Ectodermal cell (in vitro differentiated cells): Measurements from ENCODE around the gene PALD1.

Experiments
- H3K27ac ChIP-seq: 2 replicates; pipeline ENCODE4 v1.7.0; 2013; ENCODE audit warnings: mild to moderate bottlenecking, low read depth, low read length; ENCODE audit not compliant: insufficient read depth, poor library complexity, severe bottlenecking
- H3K27me3 ChIP-seq: 2 replicates; pipeline ENCODE4 v1.7.0; 2013; ENCODE audit warnings: mild to moderate bottlenecking, low read length; ENCODE audit not compliant: insufficient read depth, control insufficient read depth, poor library complexity, severe bottlenecking
- H3K36me3 ChIP-seq: one replicate; pipeline ENCODE4 v1.7.0; 2013; ENCODE audit warnings: low read length; ENCODE audit not compliant: control insufficient read depth, insufficient read depth
- H3K4me1 ChIP-seq: one replicate; pipeline ENCODE4 v1.7.0; 2013; ENCODE audit warnings: low read length; ENCODE audit not compliant: control insufficient read depth, insufficient read depth
- H3K4me3 ChIP-seq: 2 replicates; pipeline ENCODE4 v1.7.0; 2013; ENCODE audit warnings: low read depth, low read length, control low read depth; ENCODE audit not compliant: insufficient read depth
- H3K9me3 ChIP-seq: 2 replicates; pipeline ENCODE4 v1.7.0; 2013; ENCODE audit warnings: mild to moderate bottlenecking, low read length, moderate library complexity; ENCODE audit not compliant: control insufficient read depth
- WGBS, 2 experiments: methylation state at CpG; one replicate each; pipeline ENCODE4 v1.1.7; 2013; ENCODE audit warnings: missing lambda C conversion rate in 2 of 2; 5-methylcytosine and 5-hydroxymethylcytosine counted together

The PALD1 gene

DNA sequence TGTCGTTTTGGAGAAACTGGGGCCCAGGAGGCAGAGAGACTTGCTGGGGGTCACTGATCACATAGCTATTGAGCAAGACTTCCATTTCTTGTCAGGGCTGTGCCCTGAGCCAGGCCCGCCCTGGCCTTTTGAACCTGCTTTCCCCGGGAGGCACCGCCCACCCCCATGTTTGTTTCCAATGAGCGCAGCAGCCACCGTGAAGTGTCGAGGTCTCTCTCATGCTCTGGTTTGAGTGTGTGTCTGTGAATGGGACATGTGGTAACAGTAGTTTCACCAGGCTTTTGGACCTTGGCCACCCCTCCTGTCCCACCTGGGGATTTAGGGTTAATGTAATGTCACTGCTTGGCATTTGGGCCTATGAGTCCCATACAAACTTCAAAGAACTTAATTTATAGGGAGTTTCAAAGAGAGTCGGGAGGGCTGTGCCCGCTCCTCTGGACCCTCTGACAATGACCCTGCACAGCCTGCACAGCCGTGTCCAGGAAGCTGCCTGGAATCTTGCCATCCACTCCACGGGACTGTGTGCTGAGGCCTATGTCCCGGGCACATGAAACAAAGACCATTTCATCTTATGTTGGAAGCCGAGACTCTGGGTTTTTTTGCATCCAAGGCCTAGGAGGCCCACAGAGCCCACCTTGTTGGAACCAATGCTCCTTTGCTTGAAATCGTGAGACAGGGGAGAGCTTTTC is 117.7 kb downstream of the PALD1 start:
- WGBS, 2 experiments, result 88 to 89% methylated on average over 14 of the region's 14 CpGs
- Histone ChIP-seq H3K4me3 (no peak overlapping the region), H3K4me1 (peaks cover 6% of the 10 kb centered on the region), H3K9me3 (no peaks in the 10 kb centered on the region), H3K36me3 (no peaks in the 10 kb centered on the region), H3K27ac (no peak overlapping the region), H3K27me3 (no peaks in the 10 kb centered on the region)

DNA sequence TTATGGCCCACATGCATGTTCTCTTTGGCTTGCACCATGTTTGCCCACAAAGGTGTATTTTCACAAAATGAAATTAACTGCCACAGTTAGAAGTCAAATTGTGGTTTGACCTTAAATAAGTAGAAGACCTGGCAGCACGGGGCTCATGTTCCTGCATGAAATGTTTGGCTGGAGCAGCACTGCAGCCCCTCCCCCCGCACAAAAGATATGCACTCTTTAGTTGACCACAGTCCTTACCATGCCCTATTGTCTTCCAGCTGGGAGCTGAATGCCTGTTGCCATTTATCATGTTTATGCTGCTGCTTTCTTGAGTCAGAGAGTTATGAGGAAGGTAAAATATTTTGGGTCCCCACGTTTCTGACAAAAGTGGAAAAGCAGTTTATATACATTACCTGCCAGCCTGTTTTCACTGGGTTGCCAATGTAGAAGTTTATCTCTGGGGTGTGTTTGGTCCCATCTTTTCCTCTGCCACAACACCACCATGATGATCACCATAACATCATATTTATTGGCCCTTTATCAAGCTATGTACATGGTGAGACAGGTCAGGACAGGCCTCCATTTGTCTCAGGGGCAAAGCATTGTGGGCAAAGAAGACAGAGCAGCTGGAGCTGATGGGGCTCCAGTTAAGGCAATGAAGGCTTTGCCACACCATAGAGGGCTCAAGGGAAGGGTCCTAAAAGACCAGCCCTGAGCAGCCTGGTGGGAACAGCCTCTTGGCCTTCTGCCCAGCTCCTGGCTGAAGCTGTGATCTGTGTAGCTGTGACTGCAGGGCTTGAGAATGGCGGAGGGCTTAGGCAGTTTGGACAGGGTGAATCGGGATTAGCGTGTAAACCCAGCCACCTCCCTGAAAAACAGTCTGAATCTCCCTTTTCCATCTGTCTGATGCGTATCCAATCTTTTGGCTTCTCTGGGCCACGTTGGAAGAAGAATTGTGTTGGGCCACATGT is 118.6 kb downstream of the PALD1 start:
- H3K36me3 ChIP-seq, result no peaks in the 10 kb centered on the region
- peaks cover 6% of the 10 kb centered on the region for H3K4me1 ChIP-seq
- no peaks in the 10 kb centered on the region for H3K27me3 ChIP-seq
- H3K9me3 ChIP-seq, result no peaks in the 10 kb centered on the region
- H3K4me3 ChIP-seq, result no peak overlapping the region
- no peak overlapping the region for H3K27ac ChIP-seq
- 92% methylated on average over 8 of the region's 8 CpGs for WGBS, 2 experiments

DNA sequence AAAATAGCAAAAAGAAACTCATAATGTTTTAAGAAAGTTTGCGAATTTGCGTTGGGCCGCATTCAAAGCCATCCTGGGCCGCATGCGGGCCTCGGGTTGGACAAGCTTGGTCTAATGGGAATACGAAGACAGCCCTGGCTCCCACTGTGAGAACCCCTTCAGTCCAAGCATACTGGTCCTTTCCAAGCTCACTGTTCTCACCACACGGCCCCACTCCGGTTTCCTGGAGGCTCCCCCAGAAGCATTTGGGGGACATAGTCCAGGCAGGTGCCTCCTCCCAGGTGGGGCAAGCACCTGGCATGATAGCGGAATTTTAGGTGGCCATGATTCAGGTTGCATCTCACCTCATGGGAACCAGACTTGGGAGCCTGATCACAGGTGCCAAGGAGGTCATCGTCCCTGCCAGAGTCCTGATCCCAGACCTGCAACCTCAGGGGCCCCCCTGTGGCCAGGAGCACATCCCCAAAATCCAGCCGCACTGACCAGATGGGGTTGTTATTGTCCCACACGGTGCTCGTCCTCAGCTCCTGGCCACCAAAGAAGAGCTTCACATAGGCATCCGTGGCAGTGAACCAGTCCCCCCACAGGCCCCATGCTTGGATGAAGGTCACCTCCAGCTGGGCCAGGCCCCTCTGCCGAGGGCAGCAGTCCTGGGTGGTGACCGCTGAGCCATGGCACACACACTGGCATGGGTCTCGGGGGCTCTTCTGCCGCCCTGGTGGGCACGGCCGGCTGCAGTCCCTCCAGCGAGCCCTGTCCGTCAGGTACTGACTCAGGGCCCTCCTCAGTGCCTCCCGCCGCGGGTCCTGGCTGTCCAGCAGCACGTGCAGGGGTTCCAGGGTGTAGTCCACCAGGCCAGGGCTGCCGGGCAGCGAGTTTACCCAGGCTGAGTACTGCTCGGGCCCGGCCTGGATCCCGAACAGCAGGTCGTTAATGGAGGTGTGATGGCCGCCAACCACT is 119.6 kb downstream of the PALD1 start:
- no peak overlapping the region for H3K27ac ChIP-seq
- no peak overlapping the region for H3K4me3 ChIP-seq
- H3K27me3 ChIP-seq, result no peaks in the 10 kb centered on the region
- H3K9me3 ChIP-seq, result no peaks in the 10 kb centered on the region
- no peaks in the 10 kb centered on the region for H3K36me3 ChIP-seq
- 95% methylated on average over 34 of the region's 34 CpGs for WGBS, 2 experiments
- H3K4me1 ChIP-seq, result peaks cover 6% of the 10 kb centered on the region

DNA sequence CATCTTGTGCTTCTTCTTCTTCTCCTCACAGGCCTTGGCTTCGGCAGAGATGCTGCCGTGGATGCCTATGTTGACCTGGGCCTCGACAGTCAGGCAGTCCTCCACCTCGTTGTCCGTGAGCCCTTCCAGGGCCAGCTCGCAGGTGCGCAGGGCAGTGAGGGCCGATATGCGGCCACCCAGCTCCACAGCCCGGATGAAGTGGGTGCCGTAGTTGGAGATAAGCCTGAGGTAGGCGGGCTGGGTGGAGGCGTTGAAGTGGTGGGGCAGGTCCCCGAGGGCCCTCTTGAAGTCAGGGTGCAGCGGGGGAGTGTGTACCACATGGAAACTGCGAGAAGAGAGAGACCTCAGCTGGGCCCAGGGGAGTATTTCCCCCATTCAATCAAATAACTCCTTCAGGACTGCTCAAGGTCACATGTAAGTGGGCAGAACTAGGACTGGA is 120.3 kb downstream of the PALD1 start:
- Histone ChIP-seq H3K4me1 (peaks cover 6% of the 10 kb centered on the region), H3K27ac (no peak overlapping the region), H3K9me3 (no peaks in the 10 kb centered on the region), H3K27me3 (no peaks in the 10 kb centered on the region), H3K4me3 (no peak overlapping the region), H3K36me3 (no peaks in the 10 kb centered on the region)
- WGBS, 2 experiments, result 90 to 91% methylated on average over 16 of the region's 16 CpGs

DNA sequence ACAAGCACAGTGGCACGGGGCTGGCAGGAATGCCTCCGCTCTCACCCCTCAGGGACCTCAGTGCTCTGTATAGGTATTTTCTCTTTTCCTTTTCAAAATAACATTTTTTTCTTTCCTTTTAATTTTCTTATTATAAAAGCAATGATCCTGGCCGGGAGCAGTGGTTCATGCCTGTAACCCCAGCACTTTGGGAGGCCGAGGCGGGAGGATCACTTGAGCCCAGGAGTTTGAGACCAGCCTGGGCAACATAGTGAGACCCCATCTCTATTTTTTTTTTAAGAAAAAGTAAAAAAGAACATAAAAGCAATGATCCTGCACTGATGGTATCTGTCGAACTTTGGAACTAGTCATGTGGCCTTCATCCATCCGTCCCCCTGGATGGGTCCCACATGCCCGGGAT is 120.8 kb downstream of the PALD1 start:
- no peak overlapping the region for H3K27ac ChIP-seq
- no peaks in the 10 kb centered on the region for H3K27me3 ChIP-seq
- 91 to 93% methylated on average over 8 of the region's 8 CpGs for WGBS, 2 experiments
- H3K4me1 ChIP-seq, result peaks cover 6% of the 10 kb centered on the region
- H3K36me3 ChIP-seq, result no peaks in the 10 kb centered on the region
- H3K4me3 ChIP-seq, result no peak overlapping the region
- H3K9me3 ChIP-seq, result no peaks in the 10 kb centered on the region

DNA sequence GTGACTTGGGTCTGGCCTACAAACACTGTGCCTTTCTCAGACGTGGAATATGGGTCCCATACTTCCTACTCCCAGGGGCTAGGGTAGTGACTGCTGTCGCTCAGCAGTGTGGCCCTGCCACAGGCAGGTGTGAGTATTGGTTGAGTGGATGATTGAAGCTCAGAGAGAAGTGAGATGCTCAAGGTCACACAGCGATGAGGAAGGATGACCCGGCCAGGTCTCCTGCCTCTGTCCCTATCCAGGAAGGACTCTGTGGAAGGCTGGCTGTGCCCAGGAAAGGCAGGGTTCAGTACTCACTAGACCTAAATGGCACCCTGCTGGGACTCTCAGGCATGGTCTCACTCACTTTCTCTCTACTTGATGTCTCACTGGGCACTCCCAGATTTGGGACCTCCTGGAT is 121.2 kb downstream of the PALD1 start:
- H3K9me3 ChIP-seq, result no peaks in the 10 kb centered on the region
- no peaks in the 10 kb centered on the region for H3K27me3 ChIP-seq
- H3K4me1 ChIP-seq, result peaks cover 6% of the 10 kb centered on the region
- H3K27ac ChIP-seq, result no peak overlapping the region
- no peaks in the 10 kb centered on the region for H3K36me3 ChIP-seq
- no peak overlapping the region for H3K4me3 ChIP-seq
- WGBS, 2 experiments, result 93 to 97% methylated on average over 4 of the region's 4 CpGs

DNA sequence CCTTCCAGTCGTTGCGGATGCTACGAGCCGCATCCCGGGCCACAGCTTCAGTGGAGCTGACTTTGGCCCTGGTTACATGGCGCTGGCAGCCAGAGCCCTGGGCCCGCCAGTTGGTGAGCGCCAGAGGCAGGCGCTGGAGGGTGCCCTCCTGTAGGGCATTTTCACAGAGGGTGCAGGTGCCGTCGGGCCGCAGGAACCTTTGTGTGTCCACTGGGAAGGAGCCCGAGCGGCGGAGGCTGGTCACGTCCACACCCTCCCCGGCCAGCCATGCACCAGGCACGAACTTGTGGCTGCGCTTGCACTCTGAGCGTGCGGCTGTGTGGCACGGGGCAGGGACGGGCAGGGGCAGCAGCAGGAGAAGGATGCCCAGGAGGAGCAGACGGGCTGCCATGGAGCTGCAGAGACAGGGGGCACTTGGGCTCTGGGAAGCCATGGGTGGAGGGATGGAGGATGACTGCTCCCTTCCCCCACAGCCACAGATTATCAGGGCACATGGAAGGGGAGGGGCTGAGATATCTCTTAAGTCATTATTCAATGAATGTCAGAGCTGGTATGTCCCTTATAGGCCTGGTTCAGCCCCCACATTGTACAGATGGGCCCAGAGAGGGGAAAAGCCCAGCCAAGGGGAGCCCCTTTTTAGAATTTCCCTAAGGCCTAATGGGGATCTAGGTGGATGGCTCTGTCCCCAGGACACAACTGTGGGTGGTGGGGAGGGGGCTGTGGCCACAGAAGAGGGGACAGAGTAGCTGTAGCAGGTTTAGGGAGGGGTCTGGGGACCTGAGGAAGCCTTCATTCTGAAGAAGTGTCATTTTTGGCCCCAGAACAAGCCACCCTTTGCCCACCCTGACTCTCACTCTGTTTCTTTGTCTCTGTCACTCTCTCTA is 122.2 kb downstream of the PALD1 start:
- Histone ChIP-seq H3K27ac (no peak overlapping the region), H3K4me1 (peaks cover 6% of the 10 kb centered on the region), H3K4me3 (no peak overlapping the region), H3K36me3 (no peaks in the 10 kb centered on the region), H3K27me3 (no peaks in the 10 kb centered on the region), H3K9me3 (no peaks in the 10 kb centered on the region)
- 94% methylated on average over 24 of the region's 24 CpGs for WGBS, 2 experiments

DNA sequence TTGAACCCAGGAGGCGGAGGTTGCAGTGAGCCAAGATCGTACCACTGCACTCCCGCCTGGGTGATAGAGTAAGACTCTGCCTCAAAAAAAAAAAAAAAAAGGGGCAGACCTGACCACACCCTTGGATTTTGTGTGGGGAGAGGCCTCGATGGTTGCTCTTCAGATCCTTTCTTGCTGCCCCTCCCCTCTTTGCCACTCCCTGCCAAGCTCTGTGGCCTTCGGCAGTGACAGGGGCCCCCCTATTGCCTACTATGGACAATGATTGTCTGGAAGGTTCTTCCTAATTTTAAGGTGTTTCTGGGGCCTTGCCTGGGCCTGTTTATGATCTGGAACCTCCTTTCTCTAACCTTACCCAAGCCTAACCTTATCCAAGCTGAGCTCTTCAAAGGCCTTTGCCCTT is 123.2 kb downstream of the PALD1 start:
- H3K4me1 ChIP-seq, result no peaks in the 10 kb centered on the region
- H3K27ac ChIP-seq, result no peak overlapping the region
- H3K4me3 ChIP-seq, result no peak overlapping the region
- H3K9me3 ChIP-seq, result no peaks in the 10 kb centered on the region
- 88 to 98% methylated on average over 2 to 3 of the region's 5 CpGs for WGBS, 2 experiments
- no peaks in the 10 kb centered on the region for H3K36me3 ChIP-seq
- H3K27me3 ChIP-seq, result no peaks in the 10 kb centered on the region

DNA sequence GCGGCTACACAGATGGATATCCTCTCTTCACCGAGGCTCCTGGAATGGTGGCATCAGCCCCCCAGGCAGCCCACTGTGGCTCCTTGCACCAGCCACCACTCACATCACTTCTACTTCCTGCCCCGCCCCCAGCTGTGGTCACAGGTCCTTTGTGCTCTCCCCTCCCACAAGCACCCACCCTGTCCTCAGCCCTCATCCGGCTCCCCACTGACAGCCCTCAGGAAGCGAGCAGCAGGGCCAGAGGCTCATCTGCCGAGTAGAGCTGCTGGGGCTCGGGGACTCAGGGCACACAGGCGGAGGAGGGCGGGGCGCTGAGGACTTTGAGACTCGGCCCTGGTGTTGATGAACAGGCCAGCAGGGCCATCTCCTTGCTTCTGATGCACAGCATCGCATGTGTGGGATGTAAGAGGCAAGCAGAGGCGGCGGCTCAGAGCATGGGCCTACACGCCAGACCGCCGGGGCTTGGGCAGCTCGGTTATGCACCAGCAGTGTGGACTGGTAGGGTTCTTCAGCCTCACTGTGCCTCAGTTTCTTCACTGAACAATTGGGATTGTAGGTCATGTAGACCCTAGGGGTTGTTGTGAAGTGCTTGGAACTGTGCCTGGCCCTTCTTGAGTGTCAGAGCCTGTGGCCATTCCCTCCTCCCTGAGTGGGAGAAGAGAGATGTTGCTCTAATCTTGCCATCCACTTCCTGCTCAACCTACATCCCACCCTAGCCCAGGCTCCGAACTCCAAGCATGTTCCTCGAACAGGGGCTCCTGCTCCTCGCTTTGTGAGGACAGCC is 124.3 kb downstream of the PALD1 start, which contains the start of gene PRF1:
TSS of gene PRF1 (minus strand) at position 77 of the 784 bp plus-strand sequence. CDS start 1,839 bp downstream, outside the sequence.
- Histone ChIP-seq H3K9me3 (no peaks in the 10 kb centered on the region), H3K4me3 (no peak within 1 kb of the TSS), H3K4me1 (no peaks in the 10 kb centered on the region), H3K27me3 (no peaks in the 10 kb centered on the region), H3K27ac (no peak within 1 kb of the TSS), H3K36me3 (no peaks in the 10 kb centered on the region)
- WGBS, 2 experiments, result 93% methylated on average over 21 of the region's 21 CpGs
